Spleen (tissue), 11 donors: ENCODE measurements around the gene ACACA. TPM values are rescaled to one million over a fixed set of nuclear protein-coding genes. Genes with fewer than 3 reads are reported as not detected.

ENCODE experiments used
- DNase-seq: peaks from one replicate; pipeline ENCODE4 v3.0.0-alpha.2; 2020
- H3K27ac ChIP-seq, 8 donors: fragments of 200-600 bp; sonication (generic) in 7 of 8; 1 replicate in 4 of 8; 2 replicates in 4 of 8; pipeline versions ENCODE4 v1.5.0 to v1.8.0; 2016 to 2021; ENCODE audit warnings: inconsistent platforms in 4 of 8, mild to moderate bottlenecking in 4 of 8, moderate library complexity in 1 of 8
- H3K27me3 ChIP-seq, 7 donors: fragments of 200-600 bp; sonication (generic) in 6 of 7; replicated peaks in 1 of 7; 1 replicate in 4 of 7; 2 replicates in 3 of 7; pipeline versions ENCODE4 v1.5.0 to v1.8.0; 2016 to 2021; ENCODE audit warnings: inconsistent platforms in 3 of 7, mild to moderate bottlenecking in 1 of 7
- H3K36me3 ChIP-seq, 6 donors: fragments of 200-600 bp; sonication (generic) in 5 of 6; 1 replicate in 4 of 6; 2 replicates in 2 of 6; pipeline versions ENCODE4 v1.5.0 to v1.8.0; 2016 to 2021; ENCODE audit warnings: inconsistent platforms in 2 of 6
- H3K4me1 ChIP-seq, 6 donors: fragments of 200-600 bp; sonication (generic) in 5 of 6; 1 replicate in 3 of 6; 2 replicates in 3 of 6; pipeline versions ENCODE4 v1.5.0 to v1.8.0; 2016 to 2021; ENCODE audit warnings: inconsistent platforms in 3 of 6
- H3K4me3 ChIP-seq, 8 donors: fragments of 200-600 bp; sonication (generic) in 7 of 8; 1 replicate in 4 of 8; 2 replicates in 4 of 8; pipeline versions ENCODE4 v1.5.0 to v1.8.0; 2016 to 2021; ENCODE audit warnings: inconsistent platforms in 4 of 8, mild to moderate bottlenecking in 4 of 8, moderate library complexity in 2 of 8
- H3K9me3 ChIP-seq, 8 donors: fragments of 200-600 bp; sonication (generic) in 7 of 8; 1 replicate in 4 of 8; 2 replicates in 4 of 8; pipeline versions ENCODE4 v1.5.0 to v1.8.0; 2016 to 2021; ENCODE audit warnings: inconsistent platforms in 4 of 8
- CTCF ChIP-seq, 11 experiments: fragments of 200-600 bp in 7 of 11; fragments of 450-650 bp in 4 of 11; sonication (generic) in 4 of 11; IDR thresholded peaks in 8 of 11; conservative IDR thresholded peaks in 3 of 11; 1 replicate in 7 of 11; 2 replicates in 4 of 11; pipeline versions ENCODE4 v1.4.0 to v1.8.0; 2016 to 2021; ENCODE audit warnings: antibody characterized with exemption in 11 of 11, inconsistent platforms in 4 of 11, mild to moderate bottlenecking in 1 of 11
- POLR2A ChIP-seq, 3 donors: fragments of 450-650 bp; IDR thresholded peaks; one replicate each; pipeline ENCODE4 v1.5.1; 2017; ENCODE audit warnings: antibody characterized with exemption in 3 of 3, mild to moderate bottlenecking in 1 of 3
- POLR2AphosphoS5 ChIP-seq, 3 donors: sonication (generic); formaldehyde crosslinking; IDR thresholded peaks; one replicate each; pipeline ENCODE4 v1.5.1; 2017; ENCODE audit warnings: antibody characterized with exemption in 3 of 3
- WGBS, 5 donors: extraction: QIAGEN DNeasy Blood & Tissue Kit in 3 of 5; methylation state at CpG; one replicate each; pipeline versions ENCODE4 v1.1.5 to v1.1.7; 2013 to 2018; 5-methylcytosine and 5-hydroxymethylcytosine counted together
- intact Hi-C: fragments of 100-400 bp; cut with DNase I; formaldehyde crosslinking; loops from one replicate; pipeline ENCODE4 v1.15.0; 2023; ENCODE audit warnings: low total_unique reads
- polyA plus RNA-seq, 3 donors: library from polyadenylated mRNA; stranded (reverse); fragments of 200-250 nt; gene quantifications; one replicate each; pipeline ENCODE4 v1.2.1, GENCODE V29; 2013
- total RNA-seq, 7 donors: library from RNA; depleted of rRNA in 3 of 7; stranded (reverse); fragments of >200 nt in 3 of 7; fragmentation: NEBNext Ultra II Directional in 4 of 7; extraction: Animal tissue kit (Norgen Biotek cat#: 25700) in 4 of 7; gene quantifications; one replicate each; pipeline versions ENCODE4 v1.1.0 to v1.2.1, GENCODE V29; 2016 to 2021
- donor health status: healthy with polysubstance abuse.
- donor health status: DM: no; HTN: no; CAD: no; lungs with moderate emphysema.
- donor health status: DM: no; HTN: no; CAD: no.
- donor health status: Bipolar disorder and iron deficiency.
- donor health status: healthy.
- donor health status: DM: no; HTN: no; CAD: no.
- donor health status: DM: yes; HTN: yes; CAD: no.

The ACACA gene
- total and polyA plus RNA-seq, 10 donors = 3.2 to 50.8 (median 29.2) TPM

DNA sequence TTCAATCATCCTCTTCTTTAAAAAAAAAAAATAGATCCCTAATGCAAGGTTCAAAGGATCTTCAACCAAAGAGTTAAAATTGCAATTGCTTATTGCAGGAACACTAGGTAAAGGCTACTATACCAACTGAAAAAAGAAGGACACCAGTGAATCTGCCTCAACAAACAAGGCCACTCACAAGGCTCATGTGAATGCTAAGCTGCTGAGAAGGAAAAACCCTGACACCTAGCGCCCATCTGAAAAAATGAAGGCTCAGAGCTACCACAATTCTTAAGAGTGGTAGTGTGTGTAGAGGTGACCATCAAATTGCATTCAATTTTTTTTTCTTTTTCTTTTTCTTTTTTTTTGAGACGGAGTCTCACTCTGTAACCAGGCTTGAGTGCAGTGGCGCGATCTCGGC lies 232.4 kb downstream of the ACACA start:
- no peak overlapping the region for H3K4me3 ChIP-seq
- no peak for DNase-seq
- no peak for TF ChIP-seq CTCF (IDR thresholded peaks at IDR 0.05 in 8 of 11, conservative IDR thresholded peaks at IDR 0.05 in 3 of 11)
- TF ChIP-seq POLR2A (IDR thresholded peaks at IDR 0.05) = no peak
- peaks cover 0 to 50% (median 7%) of the 10 kb centered on the region in 6 donors for H3K36me3 ChIP-seq
- no peaks in the 10 kb centered on the region for H3K4me1 ChIP-seq
- H3K9me3 ChIP-seq = no peaks in the 10 kb centered on the region
- 88 to 96% (median 90%) methylated on average over 5 of the region's 5 CpGs for WGBS, 5 donors
- H3K27me3 ChIP-seq = no peaks in the 10 kb centered on the region
- no peak overlapping the region for H3K27ac ChIP-seq
- intact Hi-C loops = no loop called here

- no peaks in the 10 kb centered on the region for H3K27me3 ChIP-seq
- H3K36me3 ChIP-seq = peaks cover 0 to 17% (median 0%) of the 10 kb centered on the region in 6 donors
- intact Hi-C loops = no loop called here
- H3K4me1 ChIP-seq = no peaks in the 10 kb centered on the region
- TF ChIP-seq CTCF (IDR thresholded peaks at IDR 0.05 in 8 of 11, conservative IDR thresholded peaks at IDR 0.05 in 3 of 11) (no peak), POLR2A (IDR thresholded peaks at IDR 0.05) (no peak), POLR2AphosphoS5 (IDR thresholded peaks at IDR 0.05) (no peak)
- 89 to 94% (median 92%) methylated on average over 2 of the region's 2 CpGs for WGBS, 5 donors
- H3K4me3 ChIP-seq = no peak overlapping the region
- no peak overlapping the region for H3K27ac ChIP-seq
- no peaks in the 10 kb centered on the region for H3K9me3 ChIP-seq
- DNase-seq = no peak
Measured at GRCh38 chr17:37170881-37171425, 235.7 kb downstream of the ACACA start.

GRCh38 chr17:37168731-37169353 lies 237.8 kb downstream of the ACACA start:
- no peak overlapping the region for H3K4me3 ChIP-seq
- intact Hi-C loops = no loop called here
- TF ChIP-seq POLR2AphosphoS5 (IDR thresholded peaks at IDR 0.05) = no peak
- no peak for TF ChIP-seq CTCF (IDR thresholded peaks at IDR 0.05 in 8 of 11, conservative IDR thresholded peaks at IDR 0.05 in 3 of 11)
- no peak for TF ChIP-seq POLR2A (IDR thresholded peaks at IDR 0.05)
- H3K4me1 ChIP-seq = no peaks in the 10 kb centered on the region
- no peaks in the 10 kb centered on the region for H3K36me3 ChIP-seq
- no peak for DNase-seq
- H3K27ac ChIP-seq = no peak overlapping the region
- no peaks in the 10 kb centered on the region for H3K27me3 ChIP-seq
- 55 to 97% (median 88%) methylated on average over 3 of the region's 3 CpGs for WGBS, 5 donors
- H3K9me3 ChIP-seq = no peaks in the 10 kb centered on the region

DNA sequence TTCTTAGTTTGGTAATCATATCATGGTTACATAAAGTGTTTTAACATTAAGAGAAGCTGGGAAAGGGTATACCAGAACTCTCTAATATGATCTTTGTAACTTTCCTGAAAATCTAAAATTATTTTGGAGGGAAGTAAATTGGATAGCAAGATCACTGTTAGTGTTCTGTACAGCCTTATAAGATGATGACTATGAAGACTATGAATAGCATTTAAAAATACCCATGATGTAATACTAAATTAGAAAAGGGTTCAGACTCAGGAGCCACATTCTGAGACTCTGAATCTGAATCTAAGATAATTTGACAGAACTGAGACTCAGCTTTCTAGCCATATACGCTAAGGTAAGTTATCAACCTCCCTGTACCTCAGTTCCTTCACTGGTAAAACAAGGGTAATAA lies 238.9 kb downstream of the ACACA start:
- 97 to 100% (median 98%) methylated on average over 1 of the region's 1 CpG for WGBS, 5 donors
- H3K9me3 ChIP-seq = no peaks in the 10 kb centered on the region

More for the DNA sequence above, 238.9 kb downstream of the ACACA start:
- Histone ChIP-seq H3K4me1 (no peaks in the 10 kb centered on the region), H3K27me3 (no peaks in the 10 kb centered on the region), H3K27ac (no peak overlapping the region), H3K4me3 (no peak overlapping the region), H3K36me3 (peaks cover 0 to 4% (median 0%) of the 10 kb centered on the region in 6 donors)
- no peak for TF ChIP-seq CTCF (IDR thresholded peaks at IDR 0.05 in 8 of 11, conservative IDR thresholded peaks at IDR 0.05 in 3 of 11)
- no peak for TF ChIP-seq POLR2AphosphoS5 (IDR thresholded peaks at IDR 0.05)
- TF ChIP-seq POLR2A (IDR thresholded peaks at IDR 0.05) = no peak
- no peak for DNase-seq
- intact Hi-C loops = no loop called here
